Panc1 (cell line): Measurements from ENCODE around the gene PIP4P1.

Source experiments
- POLR2AphosphoS5 ChIP-seq: IDR thresholded peaks from 2 replicates; pipeline ENCODE4 v1.6.1; 2012; ENCODE audit warnings: mild to moderate bottlenecking, low read depth, low read length, moderate library complexity
- SIN3A ChIP-seq: IDR thresholded peaks from 2 replicates; pipeline ENCODE4 v1.6.1; 2012; ENCODE audit warnings: low read depth, mild to moderate bottlenecking, low read length, moderate library complexity, borderline replicate concordance; ENCODE audit not compliant: insufficient read depth
- TF ChIP-seq, protein P1 (sequence below): fragments of 450-650 bp; IDR thresholded peaks from 2 replicates; pipeline ENCODE4 v1.5.1; 2017; ENCODE audit warnings: mild to moderate bottlenecking
- TF ChIP-seq, protein P2 (sequence below), 2 experiments: IDR thresholded peaks; 2 replicates each; pipeline ENCODE4 v1.6.1; 2011 to 2012; ENCODE audit warnings: low read depth in 2 of 2, control low read depth in 1 of 2, low read length in 1 of 2, mild to moderate bottlenecking in 1 of 2, moderate library complexity in 1 of 2; ENCODE audit not compliant: insufficient read depth in 1 of 2

DNA sequence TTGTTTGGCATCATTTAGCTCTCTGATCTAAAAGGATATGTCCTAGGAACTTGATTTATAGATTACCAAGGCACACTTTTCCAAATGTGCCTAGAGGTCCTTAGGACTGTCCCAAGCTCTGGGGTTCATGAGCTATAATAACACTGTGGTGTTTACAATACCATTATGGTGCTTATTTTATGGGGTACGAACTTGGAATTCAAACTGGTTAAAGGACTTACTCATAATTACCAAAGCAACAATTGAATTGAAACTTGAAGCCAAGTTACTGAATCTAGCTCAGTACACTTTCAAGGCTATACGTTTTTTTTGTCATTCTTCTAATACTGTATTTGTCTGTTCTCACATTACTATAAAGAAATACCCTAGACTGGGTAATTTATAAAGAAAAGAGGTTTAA is 38.3 kb downstream of the PIP4P1 start:
- TF ChIP-seq, protein P1, sequence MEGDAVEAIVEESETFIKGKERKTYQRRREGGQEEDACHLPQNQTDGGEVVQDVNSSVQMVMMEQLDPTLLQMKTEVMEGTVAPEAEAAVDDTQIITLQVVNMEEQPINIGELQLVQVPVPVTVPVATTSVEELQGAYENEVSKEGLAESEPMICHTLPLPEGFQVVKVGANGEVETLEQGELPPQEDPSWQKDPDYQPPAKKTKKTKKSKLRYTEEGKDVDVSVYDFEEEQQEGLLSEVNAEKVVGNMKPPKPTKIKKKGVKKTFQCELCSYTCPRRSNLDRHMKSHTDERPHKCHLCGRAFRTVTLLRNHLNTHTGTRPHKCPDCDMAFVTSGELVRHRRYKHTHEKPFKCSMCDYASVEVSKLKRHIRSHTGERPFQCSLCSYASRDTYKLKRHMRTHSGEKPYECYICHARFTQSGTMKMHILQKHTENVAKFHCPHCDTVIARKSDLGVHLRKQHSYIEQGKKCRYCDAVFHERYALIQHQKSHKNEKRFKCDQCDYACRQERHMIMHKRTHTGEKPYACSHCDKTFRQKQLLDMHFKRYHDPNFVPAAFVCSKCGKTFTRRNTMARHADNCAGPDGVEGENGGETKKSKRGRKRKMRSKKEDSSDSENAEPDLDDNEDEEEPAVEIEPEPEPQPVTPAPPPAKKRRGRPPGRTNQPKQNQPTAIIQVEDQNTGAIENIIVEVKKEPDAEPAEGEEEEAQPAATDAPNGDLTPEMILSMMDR = no peak
- TF ChIP-seq POLR2AphosphoS5 = no peak
- TF ChIP-seq, protein P2, sequence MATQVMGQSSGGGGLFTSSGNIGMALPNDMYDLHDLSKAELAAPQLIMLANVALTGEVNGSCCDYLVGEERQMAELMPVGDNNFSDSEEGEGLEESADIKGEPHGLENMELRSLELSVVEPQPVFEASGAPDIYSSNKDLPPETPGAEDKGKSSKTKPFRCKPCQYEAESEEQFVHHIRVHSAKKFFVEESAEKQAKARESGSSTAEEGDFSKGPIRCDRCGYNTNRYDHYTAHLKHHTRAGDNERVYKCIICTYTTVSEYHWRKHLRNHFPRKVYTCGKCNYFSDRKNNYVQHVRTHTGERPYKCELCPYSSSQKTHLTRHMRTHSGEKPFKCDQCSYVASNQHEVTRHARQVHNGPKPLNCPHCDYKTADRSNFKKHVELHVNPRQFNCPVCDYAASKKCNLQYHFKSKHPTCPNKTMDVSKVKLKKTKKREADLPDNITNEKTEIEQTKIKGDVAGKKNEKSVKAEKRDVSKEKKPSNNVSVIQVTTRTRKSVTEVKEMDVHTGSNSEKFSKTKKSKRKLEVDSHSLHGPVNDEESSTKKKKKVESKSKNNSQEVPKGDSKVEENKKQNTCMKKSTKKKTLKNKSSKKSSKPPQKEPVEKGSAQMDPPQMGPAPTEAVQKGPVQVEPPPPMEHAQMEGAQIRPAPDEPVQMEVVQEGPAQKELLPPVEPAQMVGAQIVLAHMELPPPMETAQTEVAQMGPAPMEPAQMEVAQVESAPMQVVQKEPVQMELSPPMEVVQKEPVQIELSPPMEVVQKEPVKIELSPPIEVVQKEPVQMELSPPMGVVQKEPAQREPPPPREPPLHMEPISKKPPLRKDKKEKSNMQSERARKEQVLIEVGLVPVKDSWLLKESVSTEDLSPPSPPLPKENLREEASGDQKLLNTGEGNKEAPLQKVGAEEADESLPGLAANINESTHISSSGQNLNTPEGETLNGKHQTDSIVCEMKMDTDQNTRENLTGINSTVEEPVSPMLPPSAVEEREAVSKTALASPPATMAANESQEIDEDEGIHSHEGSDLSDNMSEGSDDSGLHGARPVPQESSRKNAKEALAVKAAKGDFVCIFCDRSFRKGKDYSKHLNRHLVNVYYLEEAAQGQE (IDR thresholded peaks at IDR 0.05; ENCODE audit: insufficient read depth in 1 of 2, low read depth in 2 of 2, low read length in 1 of 2) = no peak
- TF ChIP-seq SIN3A = no peak
